ENCODE measurements around the gene TRIO.

TRIO gene

DNA sequence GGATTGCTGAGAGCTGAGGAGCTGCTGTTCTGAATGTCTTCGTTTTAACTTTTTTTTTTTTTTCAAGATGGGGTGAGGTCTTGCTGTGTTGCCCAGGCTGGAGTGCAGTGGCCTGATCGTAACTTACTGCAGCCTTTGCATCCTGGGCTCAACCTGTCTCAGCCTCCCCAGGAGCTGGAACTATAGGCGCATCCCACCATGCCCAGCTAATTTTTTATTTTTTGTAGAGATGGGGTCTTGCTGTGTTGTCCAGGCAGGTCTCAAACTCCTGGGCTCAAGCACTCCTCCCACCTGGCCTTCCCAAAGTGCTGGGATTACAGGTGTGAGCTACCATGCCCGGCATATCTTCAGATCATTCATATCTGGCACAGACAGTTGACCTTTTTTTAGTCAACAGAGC, 46.5 kb downstream of the TRIO start:
- Histone ChIP-seq H3K4me3 (replicated peaks; ENCODE audit: low read depth, low read length) (no peak overlapping the region), H3K27me3 (replicated peaks; ENCODE audit: control insufficient read depth, insufficient read depth, low read length) (no peaks in the 10 kb centered on the region), H3K36me3 (ENCODE audit: control insufficient read depth, insufficient read depth, low read length) (no peaks in the 10 kb centered on the region)
- DNase-seq (ENCODE audit: extremely low read depth, insufficient read length): no peak
- TF ChIP-seq, protein P1, sequence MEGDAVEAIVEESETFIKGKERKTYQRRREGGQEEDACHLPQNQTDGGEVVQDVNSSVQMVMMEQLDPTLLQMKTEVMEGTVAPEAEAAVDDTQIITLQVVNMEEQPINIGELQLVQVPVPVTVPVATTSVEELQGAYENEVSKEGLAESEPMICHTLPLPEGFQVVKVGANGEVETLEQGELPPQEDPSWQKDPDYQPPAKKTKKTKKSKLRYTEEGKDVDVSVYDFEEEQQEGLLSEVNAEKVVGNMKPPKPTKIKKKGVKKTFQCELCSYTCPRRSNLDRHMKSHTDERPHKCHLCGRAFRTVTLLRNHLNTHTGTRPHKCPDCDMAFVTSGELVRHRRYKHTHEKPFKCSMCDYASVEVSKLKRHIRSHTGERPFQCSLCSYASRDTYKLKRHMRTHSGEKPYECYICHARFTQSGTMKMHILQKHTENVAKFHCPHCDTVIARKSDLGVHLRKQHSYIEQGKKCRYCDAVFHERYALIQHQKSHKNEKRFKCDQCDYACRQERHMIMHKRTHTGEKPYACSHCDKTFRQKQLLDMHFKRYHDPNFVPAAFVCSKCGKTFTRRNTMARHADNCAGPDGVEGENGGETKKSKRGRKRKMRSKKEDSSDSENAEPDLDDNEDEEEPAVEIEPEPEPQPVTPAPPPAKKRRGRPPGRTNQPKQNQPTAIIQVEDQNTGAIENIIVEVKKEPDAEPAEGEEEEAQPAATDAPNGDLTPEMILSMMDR (IDR thresholded peaks at IDR 0.05; ENCODE audit: insufficient read depth, low read length, poor library complexity, severe bottlenecking): no peak

DNA sequence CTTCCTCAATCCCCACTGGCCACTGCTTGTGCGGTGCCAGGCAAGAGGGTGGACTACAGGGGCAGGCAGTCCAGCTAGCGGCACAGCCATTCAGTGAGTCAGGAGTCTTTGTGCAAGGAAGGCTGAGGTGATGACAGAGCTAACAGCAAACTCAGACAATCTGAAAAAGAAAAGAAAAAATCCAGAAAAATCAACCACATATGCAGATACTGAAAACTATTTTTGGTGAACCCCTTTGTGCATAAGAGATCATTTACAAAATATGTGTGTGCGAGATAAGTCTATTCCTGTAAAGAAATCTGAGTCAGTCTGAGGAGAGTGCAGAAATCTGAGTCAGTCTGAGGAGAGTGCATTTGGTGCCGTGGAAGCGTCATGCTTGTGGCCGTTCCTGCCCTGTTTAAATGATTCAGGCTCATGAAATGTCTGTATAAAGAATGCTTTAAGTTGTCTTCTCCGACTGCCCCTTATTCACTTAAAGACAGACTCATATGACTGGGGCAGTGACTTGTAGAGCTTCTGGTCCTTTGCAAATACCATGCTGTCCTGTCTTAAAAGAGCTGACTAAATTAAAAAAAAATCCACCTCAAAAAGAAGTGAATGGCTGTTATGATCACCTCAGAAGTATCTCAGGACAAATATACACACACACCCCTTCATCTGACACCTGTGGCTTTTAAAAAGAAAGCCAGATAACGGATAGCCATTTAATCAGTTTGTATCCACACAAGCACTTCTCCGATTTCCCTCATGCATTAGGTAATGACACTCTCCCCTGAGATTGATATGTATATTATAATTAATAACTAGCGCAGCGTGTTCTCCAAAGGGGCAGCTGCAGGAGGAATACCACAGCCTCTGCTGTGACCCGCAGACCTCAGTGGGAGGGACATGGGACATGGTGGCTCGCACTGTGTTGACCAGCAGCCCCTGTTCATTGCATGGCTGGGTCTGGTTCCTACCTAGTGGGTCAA, 47.3 kb downstream of the TRIO start:
- TF ChIP-seq, protein P1 (IDR thresholded peaks at IDR 0.05; ENCODE audit: insufficient read depth, low read length, poor library complexity, severe bottlenecking): no peak
- no peaks in the 10 kb centered on the region for H3K36me3 ChIP-seq (ENCODE audit: control insufficient read depth, insufficient read depth, low read length)
- no peak for DNase-seq (ENCODE audit: extremely low read depth, insufficient read length)
- H3K4me3 ChIP-seq (replicated peaks; ENCODE audit: low read depth, low read length): no peak overlapping the region
- H3K27me3 ChIP-seq (replicated peaks; ENCODE audit: control insufficient read depth, insufficient read depth, low read length): no peaks in the 10 kb centered on the region

DNA sequence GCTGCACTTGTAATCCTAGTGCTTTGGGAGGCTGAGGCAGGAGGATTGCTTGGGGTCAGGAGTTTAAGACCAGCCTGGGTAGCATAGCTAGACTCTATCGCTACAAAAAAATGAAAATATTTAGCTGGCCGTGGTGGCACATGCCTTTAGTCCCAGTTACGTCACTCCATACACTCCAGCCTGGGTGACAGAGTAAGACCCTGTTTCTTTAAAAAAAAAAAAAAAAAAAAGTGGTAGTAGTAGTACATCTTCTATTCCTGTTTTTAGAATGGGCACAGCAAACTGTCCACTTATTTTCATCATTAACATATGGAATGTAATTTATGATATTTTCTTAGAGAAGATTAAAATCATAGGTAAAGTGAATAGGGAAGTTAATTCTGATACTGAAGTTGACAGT, 48.2 kb downstream of the TRIO start:
- Histone ChIP-seq H3K27me3 (replicated peaks; ENCODE audit: control insufficient read depth, insufficient read depth, low read length) (no peaks in the 10 kb centered on the region), H3K36me3 (ENCODE audit: control insufficient read depth, insufficient read depth, low read length) (no peaks in the 10 kb centered on the region), H3K4me3 (replicated peaks; ENCODE audit: low read depth, low read length) (no peak overlapping the region)
- DNase-seq (ENCODE audit: extremely low read depth, insufficient read length): no peak
- TF ChIP-seq, protein P1 (IDR thresholded peaks at IDR 0.05; ENCODE audit: insufficient read depth, low read length, poor library complexity, severe bottlenecking): no peak

DNA sequence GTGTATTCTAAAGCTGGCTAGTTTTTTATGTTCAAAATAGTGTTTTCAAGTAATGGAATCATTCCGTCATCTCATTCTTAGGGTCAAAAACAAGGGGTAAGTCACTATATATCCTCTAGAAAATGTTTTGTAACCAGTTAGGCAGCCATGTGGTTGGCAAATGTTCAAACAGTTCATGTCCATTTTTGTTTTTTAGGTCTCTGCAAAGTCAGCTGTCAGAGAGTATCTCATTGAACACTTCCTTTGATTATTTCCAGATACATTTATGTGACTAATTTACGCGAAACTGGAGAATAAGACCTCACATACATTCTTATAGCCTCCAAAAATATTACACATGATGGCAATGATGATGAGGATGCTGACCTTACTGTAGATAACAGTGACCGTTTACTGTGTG, 50.4 kb downstream of the TRIO start:
- TF ChIP-seq, protein P1 (IDR thresholded peaks at IDR 0.05; ENCODE audit: insufficient read depth, low read length, poor library complexity, severe bottlenecking): no peak
- no peak for DNase-seq (ENCODE audit: extremely low read depth, insufficient read length)
- H3K4me3 ChIP-seq (replicated peaks; ENCODE audit: low read depth, low read length): no peak overlapping the region
- H3K36me3 ChIP-seq (ENCODE audit: control insufficient read depth, insufficient read depth, low read length): peaks cover 1% of the 10 kb centered on the region; the same call in 1 of the 2 replicates
- H3K27me3 ChIP-seq (replicated peaks; ENCODE audit: control insufficient read depth, insufficient read depth, low read length): no peaks in the 10 kb centered on the region

DNA sequence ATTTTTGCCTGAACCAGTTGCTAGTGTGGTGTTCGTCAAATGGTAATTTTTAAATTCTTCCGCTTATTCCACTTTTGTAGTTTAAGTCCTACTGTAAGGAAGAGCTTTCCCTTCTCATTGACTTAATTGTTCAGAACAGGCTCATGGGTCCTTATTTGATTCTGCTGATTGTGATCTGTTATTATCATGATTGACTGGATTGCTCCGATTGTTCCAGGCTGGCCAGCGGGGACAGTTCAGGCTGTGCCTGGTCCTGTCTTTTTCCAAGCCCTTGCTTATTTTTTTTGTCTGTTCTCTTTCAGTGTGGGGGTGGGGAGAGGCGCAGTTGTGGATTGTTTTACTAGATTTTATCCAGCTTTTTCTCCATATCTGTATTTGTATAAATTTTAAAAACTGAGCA, 52.4 kb downstream of the TRIO start:
- DNase-seq (ENCODE audit: extremely low read depth, insufficient read length): no peak
- peaks cover 1% of the 10 kb centered on the region; the same call in 1 of the 2 replicates for H3K36me3 ChIP-seq (ENCODE audit: control insufficient read depth, insufficient read depth, low read length)
- TF ChIP-seq, protein P1 (IDR thresholded peaks at IDR 0.05; ENCODE audit: insufficient read depth, low read length, poor library complexity, severe bottlenecking): no peak
- no peak overlapping the region for H3K4me3 ChIP-seq (replicated peaks; ENCODE audit: low read depth, low read length)
- no peaks in the 10 kb centered on the region for H3K27me3 ChIP-seq (replicated peaks; ENCODE audit: control insufficient read depth, insufficient read depth, low read length)
